DOHH2 (cell line): Measurements from ENCODE around the gene TNFSF4.

Source experiments
- H3F3A ChIP-seq: fragments of 200-600 bp; sonication (generic), shearing (Covaris generic); 2 replicates; pipeline ENCODE4 v1.6.0; 2016; ENCODE audit warnings: antibody characterized with exemption, mild to moderate bottlenecking; ENCODE audit not compliant: control insufficient read depth, insufficient read depth
- H3K27ac ChIP-seq: fragments of 200-600 bp; sonication (generic); 2 replicates; pipeline ENCODE4 v1.5.1; 2014; ENCODE audit warnings: low read depth, mild to moderate bottlenecking, low read length, moderate library complexity
- H3K27me3 ChIP-seq: fragments of 200-600 bp; sonication (generic); 2 replicates; pipeline ENCODE4 v1.6.1; 2014; ENCODE audit warnings: mild to moderate bottlenecking, low read length, mixed read lengths; ENCODE audit not compliant: control insufficient read depth
- H3K36me3 ChIP-seq: fragments of 200-600 bp; sonication (generic); 2 replicates; pipeline ENCODE4 v1.6.1; 2014; ENCODE audit warnings: mild to moderate bottlenecking, low read length, moderate library complexity, mixed read lengths; ENCODE audit not compliant: control insufficient read depth
- H3K4me1 ChIP-seq: fragments of 200-600 bp; sonication (generic); 2 replicates; pipeline ENCODE4 v1.6.1; 2014; ENCODE audit warnings: mild to moderate bottlenecking, low read length, mixed read lengths; ENCODE audit not compliant: control insufficient read depth
- H3K4me2 ChIP-seq: fragments of 200-600 bp; sonication (generic); 2 replicates; pipeline ENCODE4 v1.6.0; 2014; ENCODE audit warnings: mild to moderate bottlenecking, low read length, moderate library complexity
- H3K4me3 ChIP-seq: fragments of 200-600 bp; sonication (generic); 2 replicates; pipeline ENCODE4 v1.5.1; 2014; ENCODE audit warnings: mild to moderate bottlenecking, low read length, mixed read lengths
- H3K79me2 ChIP-seq: fragments of 200-600 bp; sonication (generic); 2 replicates; pipeline ENCODE4 v1.6.1; 2014; ENCODE audit warnings: mild to moderate bottlenecking, low read length, mixed read lengths; ENCODE audit not compliant: control insufficient read depth
- H3K9me2 ChIP-seq: fragments of 200-600 bp; sonication (generic); replicated peaks from 2 replicates; pipeline ENCODE4 v1.6.1; 2014; ENCODE audit warnings: mild to moderate bottlenecking, low read length, mixed read lengths; ENCODE audit not compliant: control insufficient read depth
- H3K9me3 ChIP-seq: fragments of 200-600 bp; sonication (generic); 2 replicates; pipeline ENCODE4 v1.6.1; 2014; ENCODE audit warnings: antibody characterized with exemption, low read length, mixed read lengths; ENCODE audit not compliant: control insufficient read depth, insufficient read depth
- H4K20me1 ChIP-seq: fragments of 200-600 bp; sonication (generic); 2 replicates; pipeline ENCODE4 v1.6.0; 2014; ENCODE audit warnings: low read depth, mild to moderate bottlenecking, antibody characterized with exemption, low read length, moderate library complexity; ENCODE audit not compliant: control insufficient read depth, insufficient read depth
- EZH2phosphoT487 ChIP-seq: fragments of 200-600 bp; sonication (generic); IDR thresholded peaks from 2 replicates; pipeline ENCODE4 v1.6.1; 2017; ENCODE audit warnings: borderline replicate concordance, mild to moderate bottlenecking, antibody characterized with exemption, low read length, moderate library complexity, mixed read lengths
- TF ChIP-seq, protein P1 (sequence below): fragments of 200-600 bp; sonication (generic); IDR thresholded peaks from one replicate; pipeline ENCODE4 v1.5.1; 2014; ENCODE audit warnings: antibody characterized with exemption, mild to moderate bottlenecking, low read depth, low read length; ENCODE audit not compliant: poor library complexity, severe bottlenecking

The TNFSF4 gene

DNA sequence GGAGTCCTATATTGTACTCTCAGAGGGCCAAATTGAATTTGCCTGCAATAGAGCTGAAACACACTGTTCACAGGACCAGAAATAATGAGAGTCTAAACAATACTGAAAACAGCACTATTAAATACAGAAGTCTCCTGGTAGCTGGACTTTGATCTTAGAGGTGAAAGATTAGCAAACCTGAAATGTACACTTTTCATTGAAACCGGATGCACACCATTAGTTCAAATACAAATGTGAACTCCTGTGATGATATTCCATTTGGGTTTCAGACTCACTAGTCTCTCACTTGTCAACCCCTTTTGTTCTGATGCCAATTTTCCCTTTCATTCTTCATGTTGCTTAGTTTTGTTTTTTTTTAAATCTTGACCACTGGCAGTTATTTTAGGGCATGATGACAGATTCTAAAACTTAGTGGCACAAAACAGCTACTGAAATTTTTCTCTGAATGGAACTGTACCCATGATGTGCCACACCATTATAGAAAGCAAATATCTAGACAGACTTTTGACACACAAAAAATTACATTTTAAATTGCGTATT lies 5.9 kb upstream of the TNFSF4 start:
- Histone ChIP-seq H3K9me3 (no peaks in the 10 kb centered on the region), H3K79me2 (no peaks in the 10 kb centered on the region), H3K27ac (no peak overlapping the region), H3K4me1 (no peaks in the 10 kb centered on the region), H3K27me3 (no peaks in the 10 kb centered on the region), H4K20me1 (no peaks in the 10 kb centered on the region), H3K4me2 (no peak overlapping the region), H3K36me3 (no peaks in the 10 kb centered on the region), H3K9me2 (no peaks in the 10 kb centered on the region), H3F3A (no peaks in the 10 kb centered on the region), H3K4me3 (no peak overlapping the region)
- no peak for TF ChIP-seq EZH2phosphoT487
- TF ChIP-seq, protein P1, sequence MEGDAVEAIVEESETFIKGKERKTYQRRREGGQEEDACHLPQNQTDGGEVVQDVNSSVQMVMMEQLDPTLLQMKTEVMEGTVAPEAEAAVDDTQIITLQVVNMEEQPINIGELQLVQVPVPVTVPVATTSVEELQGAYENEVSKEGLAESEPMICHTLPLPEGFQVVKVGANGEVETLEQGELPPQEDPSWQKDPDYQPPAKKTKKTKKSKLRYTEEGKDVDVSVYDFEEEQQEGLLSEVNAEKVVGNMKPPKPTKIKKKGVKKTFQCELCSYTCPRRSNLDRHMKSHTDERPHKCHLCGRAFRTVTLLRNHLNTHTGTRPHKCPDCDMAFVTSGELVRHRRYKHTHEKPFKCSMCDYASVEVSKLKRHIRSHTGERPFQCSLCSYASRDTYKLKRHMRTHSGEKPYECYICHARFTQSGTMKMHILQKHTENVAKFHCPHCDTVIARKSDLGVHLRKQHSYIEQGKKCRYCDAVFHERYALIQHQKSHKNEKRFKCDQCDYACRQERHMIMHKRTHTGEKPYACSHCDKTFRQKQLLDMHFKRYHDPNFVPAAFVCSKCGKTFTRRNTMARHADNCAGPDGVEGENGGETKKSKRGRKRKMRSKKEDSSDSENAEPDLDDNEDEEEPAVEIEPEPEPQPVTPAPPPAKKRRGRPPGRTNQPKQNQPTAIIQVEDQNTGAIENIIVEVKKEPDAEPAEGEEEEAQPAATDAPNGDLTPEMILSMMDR, result no peak

GRCh38 chr1:173210716-173211231 lies 3.6 kb upstream of the TNFSF4 start:
- H4K20me1 ChIP-seq, result no peaks in the 10 kb centered on the region
- H3K27me3 ChIP-seq, result no peaks in the 10 kb centered on the region
- H3K4me2 ChIP-seq, result no peak overlapping the region
- no peaks in the 10 kb centered on the region for H3K79me2 ChIP-seq
- H3K36me3 ChIP-seq, result no peaks in the 10 kb centered on the region
- H3K27ac ChIP-seq, result no peak overlapping the region
- H3K4me1 ChIP-seq, result no peaks in the 10 kb centered on the region
- H3K9me3 ChIP-seq, result no peaks in the 10 kb centered on the region
- H3F3A ChIP-seq, result no peaks in the 10 kb centered on the region
- no peaks in the 10 kb centered on the region for H3K9me2 ChIP-seq
- no peak for TF ChIP-seq EZH2phosphoT487
- TF ChIP-seq, protein P1, result no peak
- no peak overlapping the region for H3K4me3 ChIP-seq

DNA sequence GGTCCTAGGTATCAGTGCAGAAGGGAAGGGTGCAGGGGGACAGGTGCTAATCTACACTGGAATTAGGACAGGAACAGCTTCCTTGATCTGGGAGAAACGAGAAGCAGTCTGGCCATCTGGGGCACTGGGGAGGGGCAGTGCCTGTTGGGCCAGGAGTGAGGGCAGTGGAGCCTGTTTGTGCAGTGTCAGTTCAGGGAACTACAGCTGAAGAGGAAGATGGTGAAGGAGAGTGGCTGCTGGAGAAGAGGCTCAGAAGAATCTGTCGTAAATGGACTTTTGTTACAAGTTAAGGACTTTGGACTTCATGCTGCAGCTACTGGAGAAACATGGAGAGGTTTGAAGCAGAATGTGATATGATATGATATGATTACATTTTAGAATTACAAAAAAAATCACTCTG lies 3.2 kb upstream of the TNFSF4 start:
- H3K4me2 ChIP-seq, result no peak overlapping the region
- H3K9me2 ChIP-seq, result no peaks in the 10 kb centered on the region
- H3K4me3 ChIP-seq, result no peak overlapping the region
- no peak overlapping the region for H3K27ac ChIP-seq
- no peaks in the 10 kb centered on the region for H3F3A ChIP-seq
- H3K27me3 ChIP-seq, result no peaks in the 10 kb centered on the region
- no peaks in the 10 kb centered on the region for H3K36me3 ChIP-seq
- no peaks in the 10 kb centered on the region for H4K20me1 ChIP-seq
- H3K79me2 ChIP-seq, result no peaks in the 10 kb centered on the region
- H3K9me3 ChIP-seq, result no peaks in the 10 kb centered on the region
- TF ChIP-seq, protein P1, result no peak
- TF ChIP-seq EZH2phosphoT487, result no peak
- peaks cover 2% of the 10 kb centered on the region; the same call in 1 of the 2 replicates for H3K4me1 ChIP-seq
